Measurements from ENCODE around the gene AMMECR1L.

Gene AMMECR1L

GRCh38 chr2:127887082-127887775 is 1.5 kb upstream of the AMMECR1L start:
- peak; percentile 13 for DNase-seq (ENCODE audit: low spot score)

- peak; percentile 22 for DNase-seq (ENCODE audit: low spot score)
These were observed 808 bp upstream of the AMMECR1L start for GRCh38 chr2:127886593-127886935.

- DNase-seq (ENCODE audit: low spot score) = peak; percentile 34
These were observed 655 bp downstream of the AMMECR1L start for GRCh38 chr2:127884861-127885740.

- DNase-seq (ENCODE audit: low spot score) = no peak
These were observed 1.3 kb downstream of the AMMECR1L start for GRCh38 chr2:127884436-127884835.

GRCh38 chr2:127879899-127880298 is 5.9 kb downstream of the AMMECR1L start:
- no peak for DNase-seq (ENCODE audit: low spot score)

GRCh38 chr2:127877626-127878025 is 8.1 kb downstream of the AMMECR1L start:
- DNase-seq (ENCODE audit: low spot score) = no peak

GRCh38 chr2:127877136-127877535 is 8.6 kb downstream of the AMMECR1L start:
- DNase-seq (ENCODE audit: low spot score) = no peak

GRCh38 chr2:127874378-127875269 is 11.1 kb downstream of the AMMECR1L start:
- no peak for DNase-seq (ENCODE audit: low spot score)

GRCh38 chr2:127873707-127874303 is 12.0 kb downstream of the AMMECR1L start:
- DNase-seq (ENCODE audit: low spot score) = no peak

- DNase-seq (ENCODE audit: low spot score) = no peak
These were observed 13.4 kb downstream of the AMMECR1L start for GRCh38 chr2:127872354-127872753.

GRCh38 chr2:127865926-127866325 is 19.8 kb downstream of the AMMECR1L start:
- no peak for DNase-seq (ENCODE audit: low spot score)

GRCh38 chr2:127864877-127865276 is 20.9 kb downstream of the AMMECR1L start:
- peak; percentile 31 for DNase-seq (ENCODE audit: low spot score)

GRCh38 chr2:127862228-127862627 is 23.5 kb downstream of the AMMECR1L start:
- DNase-seq (ENCODE audit: low spot score) = no peak

GRCh38 chr2:127860130-127860529 is 25.6 kb downstream of the AMMECR1L start:
- DNase-seq (ENCODE audit: low spot score) = no peak

GRCh38 chr2:127859712-127860085 is 26.1 kb downstream of the AMMECR1L start:
- DNase-seq (ENCODE audit: low spot score) = peak; percentile 26

GRCh38 chr2:127857265-127857808 is 28.4 kb downstream of the AMMECR1L start:
- DNase-seq (ENCODE audit: low spot score) = peak; percentile 57

- DNase-seq (ENCODE audit: low spot score) = no peak
These were observed 32.1 kb downstream of the AMMECR1L start for GRCh38 chr2:127853671-127854070.

GRCh38 chr2:127852388-127852787 is 33.4 kb downstream of the AMMECR1L start:
- DNase-seq (ENCODE audit: low spot score) = no peak

GRCh38 chr2:127847931-127848330 is 37.8 kb downstream of the AMMECR1L start:
- no peak for DNase-seq (ENCODE audit: low spot score)

- no peak for DNase-seq (ENCODE audit: low spot score)
These were observed 40.8 kb downstream of the AMMECR1L start for GRCh38 chr2:127844973-127845372.

GRCh38 chr2:127843677-127844076 is 42.1 kb downstream of the AMMECR1L start:
- DNase-seq (ENCODE audit: low spot score) = no peak

Measured in NAMALWA (cell line).